Inferior parietal cortex (tissue), 1 donor: ENCODE measurements around the gene CASP3.
"Not testable (repeated sequence)": the region's sequence is repeated elsewhere in the genome, so short reads cannot be mapped to it uniquely, and the experiment has no call there.

Experiments used
- DNase-seq: peaks from one replicate; pipeline ENCODE4 v3.0.0-alpha.2; 2016; ENCODE audit errors: extremely low spot score

CASP3 gene

DNA sequence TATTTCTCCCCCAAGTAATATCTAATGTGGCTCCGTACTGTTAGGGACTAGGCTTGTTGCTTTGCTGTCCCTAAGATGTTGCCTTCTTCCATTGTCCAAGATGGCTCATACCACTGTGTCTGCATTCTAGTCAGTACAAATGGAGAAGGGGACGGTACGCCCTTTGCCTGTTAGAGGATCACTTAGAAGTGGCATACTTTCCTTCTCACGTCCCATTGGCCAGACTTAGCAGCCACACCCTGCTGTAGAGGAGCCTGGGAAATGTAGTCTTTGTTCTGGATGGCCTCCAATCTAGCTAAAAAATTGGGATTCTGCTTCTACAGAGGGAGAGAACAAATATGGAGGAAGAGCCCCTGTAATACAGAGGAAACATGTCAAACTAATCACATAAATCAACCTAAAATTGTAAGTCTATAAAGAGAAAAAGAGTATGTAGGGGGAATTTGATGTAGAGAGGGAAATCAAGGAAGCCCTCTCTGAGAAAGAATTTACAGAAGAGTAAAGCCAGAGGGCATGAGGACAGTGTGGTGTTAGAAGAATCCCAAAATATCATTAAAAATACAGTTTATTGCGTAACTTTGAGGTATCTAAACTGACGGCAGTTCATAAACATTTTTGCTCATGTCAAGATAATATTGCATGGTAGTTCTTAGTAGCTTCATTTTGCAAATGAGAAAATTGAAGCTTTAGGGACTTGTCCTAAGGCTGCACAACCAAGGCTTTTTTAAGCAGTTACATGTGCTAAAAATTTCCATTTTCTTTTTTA, 15.4 kb upstream of the CASP3 start:
- DNase-seq, result no peak

DNA sequence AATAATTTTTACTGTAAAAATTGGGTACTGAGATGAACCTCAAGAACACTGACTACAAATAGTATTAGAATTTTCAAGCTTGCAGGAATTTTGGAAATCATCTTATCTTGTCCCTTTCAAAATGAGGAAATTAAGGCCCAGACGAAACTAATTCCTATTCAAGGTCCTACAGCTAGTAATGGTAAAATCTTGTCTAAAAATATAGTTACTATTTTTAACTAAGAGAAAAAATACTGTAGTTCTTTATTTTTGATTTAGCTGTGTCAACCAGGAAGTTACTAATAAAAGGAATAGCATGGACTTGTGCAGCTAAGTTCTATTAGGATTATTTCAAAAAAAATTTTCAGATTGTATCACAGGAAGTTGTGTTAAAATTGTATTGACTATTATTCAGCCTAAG, 13.0 kb upstream of the CASP3 start:
- no peak for DNase-seq

DNA sequence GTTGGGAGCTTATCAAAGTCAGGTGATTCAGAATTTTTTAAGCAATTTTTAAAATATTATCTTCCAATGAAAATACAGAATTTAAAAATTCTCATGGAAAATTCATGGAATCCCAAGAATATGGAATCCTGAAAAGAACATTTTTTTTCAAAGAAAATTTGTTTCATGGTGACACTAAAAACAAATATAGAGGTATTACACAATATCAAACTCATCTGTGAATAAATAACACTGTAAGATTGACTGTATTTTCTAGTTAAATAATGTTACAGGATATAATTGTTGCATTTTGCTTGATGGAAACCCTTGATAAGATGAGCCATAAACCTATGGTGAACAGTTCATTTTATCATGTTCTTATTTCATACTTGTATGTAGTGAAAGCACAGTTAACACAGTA, 11.7 kb upstream of the CASP3 start:
- DNase-seq, result no peak

DNA sequence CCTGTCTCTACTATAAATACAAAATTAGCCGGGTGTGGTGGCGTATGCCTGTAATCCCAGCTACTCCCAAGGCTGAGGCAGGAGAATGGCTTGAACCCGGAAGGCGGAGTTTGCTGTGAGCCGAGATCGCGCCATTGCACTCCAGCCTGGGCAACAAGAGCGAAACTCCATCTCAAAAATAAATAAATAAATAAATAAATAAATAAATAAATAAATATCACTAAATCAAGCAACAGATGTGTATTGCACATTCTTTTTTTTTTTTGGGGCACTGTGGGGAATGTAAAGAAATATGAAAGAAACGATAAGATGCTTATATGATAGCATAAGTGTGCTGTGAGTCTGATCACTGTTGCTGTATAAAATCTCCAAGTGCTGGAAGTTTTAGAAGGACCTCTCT, 8.6 kb upstream of the CASP3 start:
- DNase-seq, result not testable (repeated sequence)

DNA sequence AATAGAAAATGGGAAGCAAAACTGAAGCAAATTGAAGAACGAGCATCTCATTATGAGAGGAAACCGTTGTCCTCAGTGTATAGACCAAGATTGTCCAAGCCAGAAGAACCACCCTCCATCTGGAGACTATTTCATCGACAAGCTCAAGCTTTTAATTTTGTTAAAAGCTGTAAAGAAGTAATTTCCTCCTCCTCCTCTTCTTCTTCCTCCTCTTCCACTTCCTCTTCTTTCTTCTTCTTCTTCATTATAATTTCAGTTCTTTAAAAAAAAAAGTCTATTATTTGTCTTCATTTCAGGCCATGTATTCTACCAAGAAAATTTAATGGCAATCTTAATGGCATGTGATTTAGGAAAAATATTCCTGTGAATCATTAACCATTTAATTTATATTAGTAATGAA, 7.9 kb upstream of the CASP3 start:
- no peak for DNase-seq

DNA sequence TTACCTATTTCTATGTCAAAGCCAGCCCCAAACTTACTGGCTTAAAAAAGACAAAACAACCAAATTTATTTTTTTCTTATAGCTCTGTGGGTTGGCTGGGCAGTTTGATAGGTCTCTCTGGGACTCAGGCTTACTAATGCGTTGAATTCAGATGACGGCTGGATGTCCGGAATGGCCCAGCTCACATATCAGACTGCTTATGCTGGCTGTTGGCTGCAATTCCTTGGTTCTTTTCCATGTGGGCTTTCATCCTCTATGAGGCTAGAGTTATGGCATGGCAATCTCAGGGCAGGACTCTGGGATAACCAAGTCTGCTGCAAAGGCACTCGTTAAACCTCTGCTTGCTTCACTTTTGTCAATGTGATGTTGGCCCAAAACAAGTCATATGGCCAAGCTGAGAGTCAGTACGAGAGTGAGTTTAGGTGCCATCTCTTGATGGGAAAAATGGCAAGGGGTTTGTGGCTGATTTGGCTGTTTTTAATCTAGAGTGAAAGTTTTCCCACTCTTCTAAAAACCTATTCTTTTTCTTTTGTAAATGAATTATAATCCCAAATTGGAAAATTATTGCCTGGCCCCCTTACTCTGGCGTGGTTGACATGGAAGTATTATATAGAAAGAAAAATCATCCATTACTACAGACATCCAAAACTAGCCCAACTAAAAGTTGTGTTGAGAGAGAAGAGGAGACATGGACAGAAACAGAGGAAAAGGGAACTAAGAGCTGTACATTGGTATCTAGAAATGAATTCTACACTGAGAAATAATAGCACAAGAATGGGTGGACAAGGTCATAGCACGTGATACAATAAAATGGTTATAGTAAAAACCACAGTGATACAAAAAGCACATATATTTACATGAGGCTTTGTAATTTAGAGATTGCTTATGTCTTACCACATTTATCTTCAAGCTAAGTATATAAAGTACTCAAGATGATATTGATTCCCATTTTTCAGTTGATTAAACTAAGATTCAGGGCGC, 6.9 kb upstream of the CASP3 start:
- DNase-seq, result no peak

DNA sequence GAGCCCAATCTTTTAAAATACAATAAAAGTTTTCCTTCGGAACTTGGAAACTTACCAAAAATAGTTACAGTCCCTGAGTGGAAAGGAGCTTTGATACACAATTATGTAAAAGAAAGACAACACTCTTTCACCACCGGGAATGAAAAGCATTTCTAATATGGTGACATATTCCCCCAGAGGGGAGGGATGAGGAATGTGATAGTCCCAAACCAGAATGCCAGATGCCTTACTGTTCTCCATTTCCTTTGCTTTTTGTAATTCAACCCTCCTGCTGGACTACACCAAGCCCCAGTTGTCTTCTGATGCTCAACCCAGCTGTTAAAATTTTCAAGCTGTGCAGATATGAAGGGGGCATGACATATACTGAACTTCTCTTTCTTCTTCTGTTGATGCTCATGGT, 4.4 kb upstream of the CASP3 start:
- DNase-seq, result no peak

DNA sequence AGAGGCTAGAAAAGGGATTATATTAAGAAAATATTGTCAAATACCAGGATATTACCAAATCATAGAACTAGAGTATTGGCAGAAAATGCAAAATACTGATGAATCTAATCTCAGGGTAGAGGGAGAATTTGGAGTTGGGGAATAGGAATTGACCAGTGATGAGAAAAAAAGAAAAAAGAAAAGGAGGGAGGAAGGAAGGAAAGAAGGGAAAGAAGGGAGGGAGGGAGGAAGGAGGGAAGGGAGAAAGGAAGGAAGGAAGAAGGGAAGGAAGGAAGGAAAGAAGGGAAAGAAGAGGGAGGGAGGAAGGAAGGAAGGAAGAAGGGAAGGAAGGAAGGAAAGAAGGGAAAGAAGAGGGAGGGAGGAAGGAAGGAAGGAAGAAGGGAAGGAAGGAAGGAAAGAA, 3.4 kb upstream of the CASP3 start:
- not testable (repeated sequence) for DNase-seq

DNA sequence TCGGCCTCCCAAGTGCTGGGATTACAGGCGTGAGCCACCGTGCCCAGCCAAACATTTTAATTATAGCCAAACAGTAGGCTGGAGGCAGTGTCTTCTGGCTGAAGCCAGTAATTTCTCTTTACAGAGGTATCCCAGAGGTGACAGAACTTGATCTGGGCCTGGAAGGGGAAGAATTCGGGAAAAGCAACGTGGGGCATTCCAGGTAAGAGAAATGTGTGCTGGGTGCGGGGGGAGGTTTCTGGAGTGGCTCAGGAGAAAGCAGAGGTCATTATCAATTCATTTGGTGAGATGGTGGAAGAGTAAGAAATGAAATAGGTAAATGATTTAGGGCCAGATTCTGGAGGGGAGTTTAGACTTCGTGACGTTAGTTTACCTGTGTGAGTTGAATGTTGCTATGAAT, 2.7 kb upstream of the CASP3 start:
- no peak for DNase-seq

DNA sequence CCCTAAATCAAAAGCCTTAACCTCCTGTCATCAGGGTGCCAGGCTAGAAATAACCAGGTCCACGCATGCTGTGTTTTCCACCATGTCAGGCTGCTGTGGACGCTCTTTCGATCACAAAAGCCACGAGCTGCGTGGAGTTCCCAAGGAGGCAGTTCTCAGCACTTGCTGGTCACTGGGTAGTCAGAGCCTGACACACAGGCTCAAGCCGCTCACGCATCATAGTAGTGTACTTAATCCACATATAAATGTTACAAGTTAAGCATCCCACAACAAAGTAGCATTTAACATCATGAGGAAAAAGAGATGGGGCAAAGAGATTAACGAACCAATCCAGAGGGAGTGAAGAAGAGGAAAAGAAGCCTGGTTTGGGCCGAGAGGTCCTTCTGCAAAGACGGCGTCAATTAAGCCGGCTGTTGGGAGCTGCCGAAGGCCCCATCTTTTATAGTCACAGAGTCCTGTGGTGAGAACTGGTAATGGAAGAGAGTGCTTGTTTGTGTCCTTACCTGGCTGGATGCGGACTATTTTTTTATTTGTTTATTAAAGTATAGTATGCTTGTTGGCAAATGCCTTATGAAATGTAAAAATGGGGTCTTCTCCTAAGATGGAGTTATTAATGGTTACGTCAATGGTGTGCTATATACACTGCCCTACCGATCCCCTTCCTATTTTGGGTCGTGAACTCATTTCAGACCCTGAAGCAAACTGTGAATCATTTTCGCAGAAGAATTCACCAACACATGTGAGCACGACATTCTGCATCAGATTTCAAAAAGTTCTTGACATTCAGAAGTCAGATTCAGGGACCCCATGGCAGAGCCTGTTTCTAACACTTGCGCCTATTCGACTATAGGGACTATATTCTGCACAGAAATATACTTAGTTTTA, 966 bp upstream of the CASP3 start:
- DNase-seq, result no peak

DNA sequence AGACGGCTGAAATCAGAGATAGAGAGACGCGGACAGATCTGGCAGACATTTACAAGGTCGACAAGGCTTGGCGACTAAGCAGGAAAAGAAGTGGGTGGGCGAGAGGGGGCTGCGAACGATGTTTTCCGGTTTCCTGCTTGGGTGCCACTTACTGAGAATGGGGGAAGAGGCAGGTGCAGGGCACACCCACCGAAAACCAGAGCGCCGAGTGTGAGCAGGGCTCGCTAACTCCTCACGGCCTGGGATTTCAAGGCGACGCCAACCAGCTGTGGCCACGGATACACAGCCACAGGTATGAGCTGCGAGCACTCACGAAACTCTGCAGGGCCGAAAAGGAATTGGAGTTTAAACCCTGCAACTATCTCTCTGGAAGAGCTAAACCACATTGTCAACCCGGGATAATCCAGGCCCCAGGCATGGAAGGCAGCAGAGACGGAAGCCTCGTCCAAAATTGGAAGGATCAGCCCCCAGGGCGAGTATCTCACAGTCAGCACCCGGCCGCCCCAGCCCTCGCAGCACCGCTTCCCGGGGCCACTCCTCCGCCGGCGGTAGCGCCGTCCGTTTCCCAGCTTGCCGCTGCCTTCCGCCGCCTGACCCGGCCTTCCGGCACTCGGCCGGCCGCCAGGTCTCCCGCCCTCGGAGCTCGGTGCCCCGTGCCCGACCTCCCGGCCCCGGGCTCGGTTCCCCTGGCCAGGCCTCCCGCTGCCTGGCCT, 778 bp downstream of the CASP3 start:
- peak; percentile 44 for DNase-seq

DNA sequence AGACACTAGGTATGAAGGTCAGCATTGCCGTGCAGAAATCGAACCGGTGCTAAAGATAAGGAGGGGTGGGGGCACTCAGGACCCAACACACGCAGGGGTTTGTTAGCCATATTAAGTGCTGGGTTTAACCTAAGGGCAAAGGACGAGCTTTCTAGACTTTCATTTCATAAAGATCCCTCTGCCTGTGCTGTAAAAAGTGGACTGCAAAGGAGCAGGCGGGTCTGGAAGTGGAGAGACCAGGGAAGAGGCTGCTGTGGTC, 1.3 kb downstream of the CASP3 start:
- DNase-seq, result no peak

DNA sequence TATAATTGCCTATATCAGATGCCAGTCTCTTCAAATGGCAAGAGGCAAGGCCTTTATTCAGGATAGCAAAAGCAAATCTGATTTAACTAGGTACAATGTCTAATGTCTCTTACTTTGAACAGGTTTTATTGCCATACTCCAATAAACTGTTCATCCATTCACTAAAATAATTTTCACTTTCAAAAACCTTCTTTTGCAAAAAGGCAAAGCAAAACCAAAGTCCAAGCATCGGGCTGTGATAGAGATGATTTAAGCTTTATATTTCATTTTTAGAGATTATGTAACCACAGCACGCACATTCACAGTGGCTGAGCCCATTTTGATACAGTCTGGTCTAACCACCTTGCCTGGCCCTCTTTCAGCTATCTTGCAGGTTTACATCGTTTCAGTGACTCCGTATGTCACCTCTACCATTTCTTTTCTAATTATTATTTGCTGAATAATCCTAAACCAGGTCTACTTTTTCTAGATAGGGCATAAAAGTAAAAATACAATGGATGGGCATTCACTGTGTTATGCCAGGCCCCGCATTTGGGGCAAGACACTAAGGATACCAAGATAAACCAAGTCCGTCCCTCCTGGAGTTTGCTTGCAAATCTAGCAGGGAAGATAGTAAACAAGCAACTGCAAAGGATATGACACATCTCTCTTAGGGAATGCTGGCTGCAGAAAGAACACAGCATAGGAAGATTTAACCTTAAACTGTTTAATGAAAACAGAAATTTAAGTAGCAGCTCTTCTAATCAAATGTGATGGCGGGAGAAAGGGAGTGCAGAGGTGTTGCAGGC, 1.8 kb downstream of the CASP3 start:
- DNase-seq, result peak; percentile 15

DNA sequence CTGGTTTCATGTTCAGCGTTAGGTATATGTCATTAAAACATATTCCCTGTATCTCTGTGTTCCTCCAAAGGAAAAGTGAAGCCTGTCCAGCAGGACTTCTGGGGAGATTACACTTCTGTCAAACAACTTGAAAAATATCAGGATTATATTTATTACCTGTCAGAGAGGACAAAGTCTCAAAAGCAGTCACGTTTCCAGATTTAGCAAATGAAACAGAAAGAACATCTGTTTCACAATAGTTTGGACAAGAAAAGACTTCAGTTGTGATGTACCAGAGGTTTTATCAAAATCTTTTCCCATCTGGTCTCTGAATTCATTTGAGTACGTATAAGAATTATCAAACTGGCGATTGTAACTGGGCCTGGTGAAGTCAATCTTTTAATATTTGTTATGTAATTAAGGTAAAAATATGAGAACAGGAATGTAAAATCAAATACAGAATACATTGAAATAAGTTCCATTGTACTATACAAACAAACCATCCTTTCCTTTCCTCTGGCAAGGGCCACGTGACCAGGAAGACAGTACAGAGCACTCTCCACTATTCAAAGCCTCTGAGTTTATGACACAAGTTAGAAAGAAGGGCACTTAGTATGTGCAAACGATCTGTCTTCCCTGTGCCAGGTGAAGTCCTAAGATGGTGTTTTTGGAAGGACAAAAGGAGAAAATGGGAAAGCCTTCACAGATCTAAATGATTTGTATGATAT, 3.2 kb downstream of the CASP3 start:
- DNase-seq, result peak; percentile 42

DNA sequence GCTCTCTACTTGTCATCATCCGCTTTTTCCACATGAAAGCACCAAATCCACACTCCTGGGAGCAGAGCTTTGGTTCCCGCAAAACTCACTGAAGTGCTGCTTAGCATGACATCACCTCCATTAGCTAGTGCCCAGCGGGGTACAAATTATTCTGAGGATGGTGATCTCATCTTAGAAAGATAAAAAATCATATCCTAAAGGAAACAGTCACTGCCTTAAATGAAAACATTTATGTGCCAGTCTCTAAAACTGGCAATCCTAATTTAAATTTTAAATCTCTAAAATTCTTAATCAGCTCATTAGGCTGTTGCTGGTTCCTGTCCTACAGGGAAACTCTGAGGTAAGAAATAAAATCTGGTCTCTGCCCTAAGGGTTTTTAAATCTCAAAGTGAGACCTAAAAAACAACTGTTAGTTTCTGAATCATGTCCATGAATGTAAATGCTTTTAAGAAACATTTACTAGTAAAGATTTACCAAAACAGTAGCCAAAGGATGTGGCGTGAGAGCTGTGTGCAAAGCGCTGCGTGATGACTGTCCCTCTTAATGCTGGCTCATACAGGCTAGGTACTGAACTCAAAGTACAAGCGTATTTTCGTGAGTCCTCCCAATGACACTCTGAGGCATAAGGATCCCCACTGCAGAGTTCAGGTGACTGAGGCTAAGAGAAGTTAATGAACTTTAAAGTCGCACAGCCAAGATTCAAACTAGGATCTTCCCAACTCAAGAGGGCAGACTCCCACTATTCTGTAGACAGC, 4.5 kb downstream of the CASP3 start:
- no peak for DNase-seq

DNA sequence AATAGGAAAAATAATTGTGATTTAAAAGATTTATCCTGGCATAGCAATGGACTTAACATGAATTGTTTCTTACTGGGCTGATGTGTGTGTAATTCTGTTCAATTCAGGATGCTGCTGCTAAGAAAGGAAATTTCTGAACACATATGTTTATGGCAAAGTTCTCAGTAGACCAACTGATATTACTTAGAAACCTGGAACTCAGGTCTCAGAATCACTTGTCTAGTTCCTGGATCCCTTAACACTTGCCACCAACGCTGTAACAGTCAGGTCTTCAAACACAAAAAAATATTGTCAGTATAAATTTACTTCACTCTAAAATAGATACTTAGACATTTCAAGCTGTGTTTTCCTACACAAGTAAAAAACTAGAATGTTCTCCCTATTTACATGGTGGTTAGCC, 5.5 kb downstream of the CASP3 start:
- DNase-seq, result no peak

DNA sequence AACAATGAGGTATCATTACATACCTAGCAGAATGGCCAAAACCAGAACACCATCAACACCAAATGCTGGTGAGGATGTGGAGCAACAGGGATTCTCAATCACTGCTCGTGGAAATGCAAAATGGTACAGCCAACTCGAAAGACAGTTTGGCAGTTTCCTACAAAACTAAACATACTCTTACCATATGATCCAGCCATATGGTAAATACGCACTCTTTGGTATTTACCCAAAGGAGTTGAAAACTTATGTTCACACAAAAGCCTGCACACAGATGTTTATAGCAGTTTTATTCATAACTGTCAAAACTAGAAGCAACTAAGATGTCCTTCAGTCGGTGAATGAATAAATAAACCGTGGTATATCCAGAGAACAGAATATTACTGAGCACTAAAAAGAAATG, 7.8 kb downstream of the CASP3 start:
- DNase-seq, result no peak

DNA sequence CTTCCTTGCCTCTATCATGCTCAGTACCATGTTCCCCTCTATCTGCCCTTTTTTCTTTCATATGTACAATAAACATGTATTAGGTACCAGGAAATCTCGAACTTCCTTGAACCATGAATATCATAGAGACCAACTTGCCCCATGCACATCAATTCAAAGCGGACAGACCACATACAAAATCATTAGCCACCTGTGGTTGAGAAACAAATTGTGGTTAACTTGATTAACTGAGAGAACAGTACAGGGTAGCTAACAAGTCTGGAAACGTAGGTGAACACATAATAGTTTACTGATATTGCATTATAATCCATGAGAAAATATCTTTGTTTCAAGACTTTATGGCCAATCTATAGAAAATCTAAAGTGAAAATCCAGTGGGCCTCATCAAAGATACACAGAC, 8.2 kb downstream of the CASP3 start:
- no peak for DNase-seq

DNA sequence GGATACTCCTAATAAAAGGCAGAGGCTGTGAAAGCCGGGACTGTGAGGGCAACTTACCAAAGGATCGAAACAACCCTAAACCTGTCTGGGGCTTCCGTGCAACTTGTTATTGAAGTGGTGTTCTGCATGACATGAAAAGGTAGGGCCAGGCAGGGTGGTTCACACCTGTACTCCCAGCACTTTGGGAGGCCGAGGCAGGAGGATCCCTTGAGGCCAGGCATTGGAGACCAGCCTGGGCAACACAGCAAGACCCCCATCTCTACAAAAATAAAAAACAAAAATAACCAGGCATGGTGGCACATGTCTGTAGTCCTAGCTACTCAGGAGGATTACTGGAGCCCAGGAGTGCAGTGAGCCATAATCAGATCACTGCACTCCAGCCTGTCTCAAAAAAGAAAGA, 12.3 kb downstream of the CASP3 start:
- DNase-seq, result no peak
